ENCODE results near the gene CBLN4.

Gene CBLN4

GRCh38 chr20:56005389-56005715 lies at the start of gene CBLN4:
Gene CBLN4, minus strand, starts transcription at chr20:56005519. Its CDS starts 1,348 bp downstream, at chr20:56004171.
- TF ChIP-seq GATA3 (IDR thresholded peaks at IDR 0.05; ENCODE audit: low read depth, low read length): no peak
- TF ChIP-seq GATA2 (IDR thresholded peaks at IDR 0.05; ENCODE audit: low read depth, low read length): no peak

- no peak for TF ChIP-seq GATA3 (IDR thresholded peaks at IDR 0.05; ENCODE audit: low read depth, low read length)
- TF ChIP-seq GATA2 (IDR thresholded peaks at IDR 0.05; ENCODE audit: low read depth, low read length): no peak
These were observed 37.9 kb upstream of the CBLN4 start for GRCh38 chr20:56043227-56043626.

GRCh38 chr20:56032251-56032650 lies 26.9 kb upstream of the CBLN4 start:
- TF ChIP-seq GATA2 (IDR thresholded peaks at IDR 0.05; ENCODE audit: low read depth, low read length) (no peak), GATA3 (IDR thresholded peaks at IDR 0.05; ENCODE audit: low read depth, low read length) (no peak)

GRCh38 chr20:56018716-56019115 lies 13.4 kb upstream of the CBLN4 start:
- TF ChIP-seq GATA3 (IDR thresholded peaks at IDR 0.05; ENCODE audit: low read depth, low read length) (no peak), GATA2 (IDR thresholded peaks at IDR 0.05; ENCODE audit: low read depth, low read length) (no peak)

- no peak for TF ChIP-seq GATA2 (IDR thresholded peaks at IDR 0.05; ENCODE audit: low read depth, low read length)
- TF ChIP-seq GATA3 (IDR thresholded peaks at IDR 0.05; ENCODE audit: low read depth, low read length): no peak
These were observed 12.9 kb upstream of the CBLN4 start for GRCh38 chr20:56018194-56018593.

GRCh38 chr20:56017560-56017959 lies 12.2 kb upstream of the CBLN4 start:
- TF ChIP-seq GATA2 (IDR thresholded peaks at IDR 0.05; ENCODE audit: low read depth, low read length) (no peak), GATA3 (IDR thresholded peaks at IDR 0.05; ENCODE audit: low read depth, low read length) (no peak)

- TF ChIP-seq GATA3 (IDR thresholded peaks at IDR 0.05; ENCODE audit: low read depth, low read length) (no peak), GATA2 (IDR thresholded peaks at IDR 0.05; ENCODE audit: low read depth, low read length) (no peak)
These were observed 9.7 kb upstream of the CBLN4 start for GRCh38 chr20:56014998-56015397.

- TF ChIP-seq GATA2 (IDR thresholded peaks at IDR 0.05; ENCODE audit: low read depth, low read length) (no peak), GATA3 (IDR thresholded peaks at IDR 0.05; ENCODE audit: low read depth, low read length) (no peak)
These were observed 8.8 kb upstream of the CBLN4 start for GRCh38 chr20:56014151-56014550.

GRCh38 chr20:56004611-56005388 lies 519 bp downstream of the CBLN4 start:
- no peak for TF ChIP-seq GATA3 (IDR thresholded peaks at IDR 0.05; ENCODE audit: low read depth, low read length)

- TF ChIP-seq GATA2 (IDR thresholded peaks at IDR 0.05; ENCODE audit: low read depth, low read length) (no peak), GATA3 (IDR thresholded peaks at IDR 0.05; ENCODE audit: low read depth, low read length) (no peak)
These were observed 1.3 kb downstream of the CBLN4 start for GRCh38 chr20:56004007-56004406.

GRCh38 chr20:56002908-56003800 lies 2.2 kb downstream of the CBLN4 start:
- TF ChIP-seq GATA2 (IDR thresholded peaks at IDR 0.05; ENCODE audit: low read depth, low read length) (peak; percentile 87), GATA3 (IDR thresholded peaks at IDR 0.05; ENCODE audit: low read depth, low read length) (peak; percentile 43; the same call in 1 of the 2 replicates)

GRCh38 chr20:56001890-56002289 lies 3.4 kb downstream of the CBLN4 start:
- TF ChIP-seq GATA3 (IDR thresholded peaks at IDR 0.05; ENCODE audit: low read depth, low read length): no peak

- TF ChIP-seq GATA3 (IDR thresholded peaks at IDR 0.05; ENCODE audit: low read depth, low read length): no peak
- no peak for TF ChIP-seq GATA2 (IDR thresholded peaks at IDR 0.05; ENCODE audit: low read depth, low read length)
These were observed 4.1 kb downstream of the CBLN4 start for GRCh38 chr20:56001106-56001785.

- TF ChIP-seq GATA3 (IDR thresholded peaks at IDR 0.05; ENCODE audit: low read depth, low read length) (no peak), GATA2 (IDR thresholded peaks at IDR 0.05; ENCODE audit: low read depth, low read length) (no peak)
These were observed 26.8 kb downstream of the CBLN4 start for GRCh38 chr20:55978550-55978949.

Measured in SH-SY5Y (cell line).